ENCODE results near the gene LPP. TPM values are rescaled to one million over a fixed set of nuclear protein-coding genes. Genes with fewer than 3 reads are reported as not detected.

Gene LPP
- total RNA-seq, 8 experiments from 2014 or later: 6.0 to 77.8 (median 15.4) TPM

DNA sequence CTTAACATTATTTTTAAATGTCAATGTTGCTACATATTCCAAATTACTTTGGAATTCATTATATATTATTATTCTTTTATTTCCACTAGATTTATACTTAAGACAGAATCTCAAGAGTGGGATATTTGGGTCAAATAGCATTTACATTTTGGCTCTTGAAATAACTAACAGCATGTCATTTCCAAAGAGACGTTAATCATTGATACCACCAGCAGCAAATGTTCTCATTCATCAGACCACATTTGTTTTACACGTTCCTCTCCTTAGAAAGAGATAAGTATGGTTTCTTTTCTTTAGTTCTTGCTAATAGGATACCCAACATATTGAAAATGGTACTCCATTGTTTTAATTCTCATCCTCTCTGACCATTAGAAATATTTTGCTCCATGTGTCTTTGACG, 229.8 kb downstream of the LPP start:
- Histone ChIP-seq H3K4me1 (replicated peaks in 1 of 2) (no peaks in the 10 kb centered on the region), H3K4me3 (no peak overlapping the region), H3K27ac (no peak overlapping the region)
- ATAC-seq (replicated peaks in 6 of 8): no peak
- in situ Hi-C loops (cut with MboI; ENCODE audit: low pct_unique_long_range_greater_than_20kb in 2 of 9, low sequenced_read_pairs in 9 of 9, unreplicated experiment in 9 of 9): no loop called here
- WGBS, 10 experiments: 49 to 92% (median 77%) methylated on average over 1 to 3 of the region's 3 CpGs

DNA sequence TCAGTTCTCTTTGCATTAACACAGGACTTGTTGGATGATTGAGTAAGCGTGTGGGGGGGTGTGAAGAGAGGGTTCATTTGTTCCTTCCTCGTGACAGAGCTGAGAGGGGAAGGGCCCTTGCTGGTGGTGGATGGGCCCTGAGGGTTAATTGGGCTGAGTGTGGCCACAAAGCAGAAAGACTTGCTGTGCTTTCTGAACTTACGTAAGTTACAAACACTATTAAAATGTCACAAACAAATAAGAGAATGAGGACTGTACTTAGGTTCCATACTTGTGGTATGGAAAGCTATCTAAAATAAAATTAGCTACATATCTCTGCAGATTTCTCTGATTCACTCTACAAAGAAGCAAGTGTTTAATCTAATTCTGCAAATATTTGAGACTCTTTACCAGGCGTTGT, 231.3 kb downstream of the LPP start:
- H3K4me3 ChIP-seq: no peak overlapping the region
- ATAC-seq (replicated peaks in 6 of 8): no peak
- 67 to 100% (median 89%) methylated on average over 1 to 4 of the region's 4 CpGs; no CpG with 5 or more reads in 2 of the 10 experiments for WGBS, 10 experiments
- H3K4me1 ChIP-seq (replicated peaks in 1 of 2): no peaks in the 10 kb centered on the region
- no peak overlapping the region for H3K27ac ChIP-seq
- in situ Hi-C loops (cut with MboI; ENCODE audit: low pct_unique_long_range_greater_than_20kb in 2 of 9, low sequenced_read_pairs in 9 of 9, unreplicated experiment in 9 of 9): no loop called here

DNA sequence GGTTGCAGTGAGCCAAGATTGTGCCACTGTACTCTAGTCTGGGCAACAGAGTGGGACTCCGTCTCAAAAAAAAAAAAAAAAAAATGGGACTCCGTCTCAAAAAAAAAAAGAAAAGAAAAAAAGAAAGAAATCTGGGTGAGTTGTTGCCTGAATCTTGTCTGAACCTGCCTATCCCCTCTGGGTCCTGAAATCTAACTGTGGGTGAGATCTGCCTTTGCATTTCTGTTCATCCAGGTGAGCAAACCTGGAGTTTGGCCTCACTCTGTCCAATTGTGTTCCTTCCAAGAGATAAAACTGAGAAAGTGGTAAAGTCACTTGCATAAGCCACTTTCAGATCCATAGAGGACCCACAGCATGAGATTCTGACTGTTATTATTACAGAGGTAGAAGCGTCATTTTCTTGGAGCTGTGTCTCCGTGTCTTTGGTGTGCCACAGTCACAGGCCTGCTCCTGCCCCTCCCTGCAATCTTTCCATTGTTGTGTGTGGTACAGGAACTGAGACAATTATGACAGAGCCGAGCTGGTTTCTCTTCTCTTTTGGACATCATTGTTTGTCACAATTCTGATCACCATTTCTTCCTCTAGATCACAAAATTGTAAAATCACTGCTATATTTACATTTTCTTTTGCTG, 235.9 kb downstream of the LPP start:
- in situ Hi-C loops (cut with MboI; ENCODE audit: low pct_unique_long_range_greater_than_20kb in 2 of 9, low sequenced_read_pairs in 9 of 9, unreplicated experiment in 9 of 9): no loop called here
- Histone ChIP-seq H3K4me1 (replicated peaks in 1 of 2) (no peaks in the 10 kb centered on the region), H3K27ac (no peak overlapping the region), H3K4me3 (no peak overlapping the region)
- 46 to 100% (median 76%) methylated on average over 1 to 5 of the region's 5 CpGs for WGBS, 10 experiments
- peak in 3 of 8 experiments; percentile 22 to 48 (median 25) for ATAC-seq (replicated peaks in 6 of 8)

DNA sequence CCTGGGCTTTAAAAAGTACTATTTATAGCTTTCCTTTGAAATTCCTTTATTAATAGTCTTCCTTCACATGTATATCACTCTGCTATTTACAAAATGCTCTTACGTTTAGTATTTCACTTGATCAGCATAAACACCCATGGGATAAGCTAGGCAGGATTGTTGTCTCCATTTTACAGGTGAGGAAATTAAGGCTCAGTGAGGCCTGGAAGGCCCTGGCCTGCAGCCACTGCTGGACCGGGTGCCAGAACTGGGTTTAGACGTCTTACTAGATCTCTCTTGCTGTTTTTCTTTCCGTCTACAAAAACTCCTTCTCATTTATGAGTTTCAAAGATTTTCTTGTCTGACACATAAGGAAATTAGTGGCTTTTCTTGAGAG, 236.4 kb downstream of the LPP start:
- 0 to 96% (median 86%) methylated on average over 1 to 4 of the region's 4 CpGs; no CpG with 5 or more reads in 1 of the 10 experiments for WGBS, 10 experiments
- peak in 3 of 8 experiments; percentile 14 to 16 (median 15) for ATAC-seq (replicated peaks in 6 of 8)
- in situ Hi-C loops (cut with MboI; ENCODE audit: low pct_unique_long_range_greater_than_20kb in 2 of 9, low sequenced_read_pairs in 9 of 9, unreplicated experiment in 9 of 9): no loop called here
- Histone ChIP-seq H3K4me3 (no peak overlapping the region), H3K27ac (no peak overlapping the region), H3K4me1 (replicated peaks in 1 of 2) (no peaks in the 10 kb centered on the region)

DNA sequence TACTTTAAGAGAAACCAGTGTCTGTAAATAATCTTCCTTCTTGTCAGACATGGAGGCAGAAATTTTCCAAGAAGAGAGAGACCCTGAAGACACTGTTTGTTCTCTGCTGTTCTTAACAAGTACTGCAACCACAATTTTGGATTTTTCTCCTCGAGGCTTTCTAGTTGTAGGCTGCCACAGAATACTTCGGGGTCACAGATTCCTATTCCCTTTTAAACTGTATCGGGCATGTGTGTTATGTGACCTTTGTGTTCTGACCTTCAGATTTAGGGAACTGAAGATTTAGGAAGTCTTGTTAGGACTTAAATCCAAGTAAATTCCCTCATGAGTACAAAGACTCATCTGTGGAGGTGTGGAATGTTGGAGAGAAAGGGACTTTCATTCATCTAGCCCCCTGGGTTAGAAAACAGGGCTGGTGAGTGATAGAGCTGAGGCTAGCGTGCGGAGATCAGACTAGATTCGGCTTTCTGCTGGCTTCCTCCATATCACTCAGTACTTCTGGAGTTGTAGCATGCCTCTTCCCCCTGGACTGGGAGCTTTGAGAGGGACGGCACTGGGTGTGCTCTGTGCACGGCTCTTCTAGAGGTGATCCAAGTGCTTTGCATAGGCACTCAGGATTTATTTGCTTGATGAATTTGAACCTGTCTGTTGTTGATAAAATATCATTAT, 237.0 kb downstream of the LPP start:
- in situ Hi-C loops (cut with MboI; ENCODE audit: low pct_unique_long_range_greater_than_20kb in 2 of 9, low sequenced_read_pairs in 9 of 9, unreplicated experiment in 9 of 9): no loop called here
- Histone ChIP-seq H3K4me1 (replicated peaks in 1 of 2) (no peaks in the 10 kb centered on the region), H3K27ac (no peak overlapping the region), H3K4me3 (no peak overlapping the region)
- no peak for ATAC-seq (replicated peaks in 6 of 8)
- 0 to 92% (median 74%) methylated on average over 1 to 6 of the region's 8 CpGs; no CpG with 5 or more reads in 2 of the 10 experiments for WGBS, 10 experiments

DNA sequence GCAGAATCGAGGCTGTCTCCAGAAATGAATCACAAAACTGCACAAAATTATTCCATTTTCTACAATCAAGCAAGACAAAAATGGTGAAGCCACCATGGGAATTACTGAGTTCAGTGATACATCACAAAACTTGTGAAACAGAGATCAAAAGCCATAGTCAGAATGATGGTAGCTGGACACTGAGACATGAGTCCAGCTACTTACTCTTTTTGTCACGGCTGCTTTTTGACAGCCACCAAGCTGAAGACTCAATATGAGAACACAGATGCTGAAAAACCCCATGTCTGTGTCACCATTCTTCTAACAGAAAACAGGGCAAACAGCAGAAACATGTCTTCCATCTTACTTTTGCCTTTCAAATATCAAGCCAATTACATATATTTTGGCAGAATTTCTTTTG, 237.6 kb downstream of the LPP start:
- ATAC-seq (replicated peaks in 6 of 8): no peak
- no peak overlapping the region for H3K4me3 ChIP-seq
- WGBS, 10 experiments: 59 to 100% (median 82%) methylated on average over 1 to 2 of the region's 2 CpGs; no CpG with 5 or more reads in 2 of the 10 experiments

DNA sequence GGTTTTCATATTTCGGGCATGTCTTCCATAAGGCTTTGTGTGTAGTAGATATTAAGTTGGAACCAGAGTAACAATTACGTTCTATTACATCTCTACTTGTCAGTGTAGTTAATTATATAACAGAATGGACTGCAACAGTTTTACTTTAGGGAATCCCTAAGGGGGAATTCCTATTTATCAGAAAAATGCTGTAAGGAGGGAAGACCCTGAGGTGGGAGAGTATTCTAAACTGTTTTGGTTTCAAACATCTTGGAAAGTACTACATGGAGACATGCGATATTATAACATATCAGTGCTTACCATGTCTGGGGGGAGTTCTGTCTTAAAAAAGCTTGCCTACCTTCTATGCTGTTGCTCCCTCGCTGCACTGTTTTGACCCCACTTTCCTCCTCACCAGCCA, 238.1 kb downstream of the LPP start:
- in situ Hi-C loops (cut with MboI; ENCODE audit: low pct_unique_long_range_greater_than_20kb in 2 of 9, low sequenced_read_pairs in 9 of 9, unreplicated experiment in 9 of 9): no loop called here
- no peak overlapping the region for H3K27ac ChIP-seq
- no peak for ATAC-seq (replicated peaks in 6 of 8)

More for the DNA sequence above, 237.6 kb downstream of the LPP start:
- no peak overlapping the region for H3K27ac ChIP-seq
- in situ Hi-C loops (cut with MboI; ENCODE audit: low pct_unique_long_range_greater_than_20kb in 2 of 9, low sequenced_read_pairs in 9 of 9, unreplicated experiment in 9 of 9): no loop called here
- no peaks in the 10 kb centered on the region for H3K4me1 ChIP-seq (replicated peaks in 1 of 2)

DNA sequence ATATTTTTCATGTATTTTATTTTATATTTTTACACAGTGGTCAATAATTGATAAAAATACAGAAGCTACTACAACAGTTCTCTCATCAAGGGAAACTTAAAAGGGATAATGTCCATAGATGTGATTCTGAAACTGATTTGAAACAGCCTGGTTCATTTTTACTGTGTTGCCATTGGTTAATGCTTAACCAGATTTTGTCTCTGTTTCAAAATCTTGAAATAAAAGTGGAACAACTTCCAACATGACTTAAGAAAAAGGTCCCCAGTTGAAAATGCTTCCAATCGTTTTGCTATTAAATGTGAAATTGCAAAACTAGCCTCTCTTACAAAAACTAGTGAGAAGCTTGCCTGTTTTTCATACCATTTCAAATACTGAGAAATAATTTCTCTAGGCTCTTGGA, 240.7 kb downstream of the LPP start:
- in situ Hi-C loops (cut with MboI; ENCODE audit: low pct_unique_long_range_greater_than_20kb in 2 of 9, low sequenced_read_pairs in 9 of 9, unreplicated experiment in 9 of 9): no loop called here
- WGBS, 10 experiments: 9 to 67% (median 50%) methylated on average over 1 of the region's 1 CpG; no CpG with 5 or more reads in 1 of the 10 experiments

More for the DNA sequence above, 238.1 kb downstream of the LPP start:
- Histone ChIP-seq H3K4me1 (replicated peaks in 1 of 2) (no peaks in the 10 kb centered on the region), H3K4me3 (no peak overlapping the region)
- 89 to 100% (median 100%) methylated on average over 1 to 4 of the region's 4 CpGs; no CpG with 5 or more reads in 1 of the 10 experiments for WGBS, 10 experiments

DNA sequence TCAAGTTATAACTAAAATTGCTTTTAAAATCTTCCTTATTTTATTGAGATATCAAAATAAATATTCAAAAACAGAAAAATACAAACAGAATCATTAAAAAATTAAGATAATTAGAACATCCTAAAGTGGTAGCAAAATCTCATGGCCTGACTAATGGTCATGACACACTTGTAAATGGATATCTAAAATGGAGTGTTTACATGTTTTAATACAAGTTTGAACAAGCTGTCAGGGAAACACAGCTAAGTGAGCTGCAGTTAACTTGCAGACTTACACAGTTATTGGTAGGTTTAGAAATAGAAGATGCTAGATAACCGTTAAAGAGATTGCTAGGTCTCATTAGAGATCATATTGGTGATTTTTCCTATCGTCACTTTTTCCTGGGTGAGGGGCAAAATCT, 242.3 kb downstream of the LPP start:
- no peak overlapping the region for H3K27ac ChIP-seq
- ATAC-seq (replicated peaks in 6 of 8): no peak
- no peak overlapping the region for H3K4me3 ChIP-seq
- WGBS, 10 experiments: 86 to 100% (median 92%) methylated on average over 1 to 2 of the region's 2 CpGs; no CpG with 5 or more reads in 1 of the 10 experiments
- peaks cover 0 to 4% of the 10 kb centered on the region in 2 donors for H3K4me1 ChIP-seq (replicated peaks in 1 of 2)
- in situ Hi-C loops (cut with MboI; ENCODE audit: low pct_unique_long_range_greater_than_20kb in 2 of 9, low sequenced_read_pairs in 9 of 9, unreplicated experiment in 9 of 9): no loop called here

More for the DNA sequence above, 240.7 kb downstream of the LPP start:
- ATAC-seq (replicated peaks in 6 of 8): no peak
- Histone ChIP-seq H3K27ac (no peak overlapping the region), H3K4me3 (no peak overlapping the region), H3K4me1 (replicated peaks in 1 of 2) (peaks cover 0 to 4% of the 10 kb centered on the region in 2 donors)

DNA sequence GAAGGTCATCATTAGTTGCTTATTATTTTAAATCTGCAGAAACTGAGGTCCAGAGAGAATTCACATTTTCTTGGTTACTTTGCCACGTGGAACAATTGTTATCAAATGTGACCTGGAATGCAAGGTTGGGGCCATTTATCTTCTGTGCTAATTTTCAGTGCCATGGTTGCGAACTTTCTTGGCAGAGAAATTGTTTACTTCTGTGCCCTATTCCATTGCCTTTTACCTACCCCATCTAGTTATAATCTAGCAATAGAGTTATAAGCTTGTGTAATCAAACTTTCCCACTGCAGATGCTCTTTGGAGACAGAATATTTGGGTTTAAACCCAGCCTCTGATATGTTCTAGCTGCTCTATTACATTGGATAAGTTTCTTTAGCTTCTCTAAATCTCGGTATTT, 242.9 kb downstream of the LPP start:
- Histone ChIP-seq H3K27ac (no peak overlapping the region), H3K4me1 (replicated peaks in 1 of 2) (peaks cover 0 to 4% of the 10 kb centered on the region in 2 donors), H3K4me3 (no peak overlapping the region)
- ATAC-seq (replicated peaks in 6 of 8): peak in 1 of 8 experiments; percentile 12
- in situ Hi-C loops (cut with MboI; ENCODE audit: low pct_unique_long_range_greater_than_20kb in 2 of 9, low sequenced_read_pairs in 9 of 9, unreplicated experiment in 9 of 9): no loop called here
- 37 to 100% (median 67%) methylated on average over 1 to 3 of the region's 3 CpGs; no CpG with 5 or more reads in 2 of the 10 experiments for whole genome bisulfite sequencing, 10 experiments

DNA sequence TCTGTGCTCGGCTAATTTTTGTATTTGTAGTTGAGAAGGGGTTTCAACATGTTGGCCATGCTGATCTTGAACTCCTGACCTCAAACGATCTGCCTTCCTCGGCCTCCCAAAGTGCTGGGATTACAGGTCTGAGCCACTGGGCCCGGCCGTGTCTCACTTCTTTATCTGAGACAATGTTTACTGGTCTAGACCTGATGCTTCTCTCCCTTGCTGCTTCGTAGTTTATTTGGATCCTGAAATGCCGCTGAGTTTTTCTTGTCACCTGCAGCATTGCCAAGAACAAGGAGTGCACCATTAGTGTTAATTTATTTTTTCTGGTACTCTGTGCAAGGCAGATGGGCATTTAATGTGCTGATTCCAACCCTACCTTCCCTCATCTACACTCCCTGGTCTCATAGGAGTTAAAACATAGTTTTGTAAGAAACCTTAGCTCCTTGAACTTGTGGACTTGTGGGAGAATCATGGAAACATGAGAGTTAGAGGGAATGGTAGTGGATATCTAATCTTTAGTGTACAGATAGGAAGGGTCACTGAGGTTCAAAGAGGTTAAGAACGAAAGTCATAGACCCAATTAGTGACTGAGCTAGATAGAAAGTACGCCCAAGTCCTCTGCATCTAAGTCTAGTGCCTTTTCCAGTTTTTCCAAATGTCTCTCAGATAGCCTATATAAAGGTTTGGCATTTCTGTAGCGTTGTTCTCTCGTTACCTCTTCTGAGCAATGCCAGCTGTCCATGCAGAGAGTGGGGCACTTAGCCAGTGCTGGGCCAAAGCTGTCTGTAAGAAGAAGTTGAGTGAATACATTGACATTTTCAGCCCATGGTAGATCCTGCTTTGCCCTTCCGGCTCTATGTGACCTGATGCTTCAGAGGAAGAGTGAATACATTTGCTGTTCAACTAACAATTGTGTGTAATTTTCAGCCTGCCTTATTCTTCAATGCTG, 244.1 kb downstream of the LPP start:
- H3K27ac ChIP-seq: no peak overlapping the region
- WGBS, 10 experiments: 82 to 100% (median 99%) methylated on average over 1 to 11 of the region's 12 CpGs; no CpG with 5 or more reads in 1 of the 10 experiments
- in situ Hi-C loops (cut with MboI; ENCODE audit: low pct_unique_long_range_greater_than_20kb in 2 of 9, low sequenced_read_pairs in 9 of 9, unreplicated experiment in 9 of 9): no loop called here
- ATAC-seq (replicated peaks in 6 of 8): no peak
- no peak overlapping the region for H3K4me3 ChIP-seq
- H3K4me1 ChIP-seq (replicated peaks in 1 of 2): peaks cover 0 to 4% of the 10 kb centered on the region in 2 donors

DNA sequence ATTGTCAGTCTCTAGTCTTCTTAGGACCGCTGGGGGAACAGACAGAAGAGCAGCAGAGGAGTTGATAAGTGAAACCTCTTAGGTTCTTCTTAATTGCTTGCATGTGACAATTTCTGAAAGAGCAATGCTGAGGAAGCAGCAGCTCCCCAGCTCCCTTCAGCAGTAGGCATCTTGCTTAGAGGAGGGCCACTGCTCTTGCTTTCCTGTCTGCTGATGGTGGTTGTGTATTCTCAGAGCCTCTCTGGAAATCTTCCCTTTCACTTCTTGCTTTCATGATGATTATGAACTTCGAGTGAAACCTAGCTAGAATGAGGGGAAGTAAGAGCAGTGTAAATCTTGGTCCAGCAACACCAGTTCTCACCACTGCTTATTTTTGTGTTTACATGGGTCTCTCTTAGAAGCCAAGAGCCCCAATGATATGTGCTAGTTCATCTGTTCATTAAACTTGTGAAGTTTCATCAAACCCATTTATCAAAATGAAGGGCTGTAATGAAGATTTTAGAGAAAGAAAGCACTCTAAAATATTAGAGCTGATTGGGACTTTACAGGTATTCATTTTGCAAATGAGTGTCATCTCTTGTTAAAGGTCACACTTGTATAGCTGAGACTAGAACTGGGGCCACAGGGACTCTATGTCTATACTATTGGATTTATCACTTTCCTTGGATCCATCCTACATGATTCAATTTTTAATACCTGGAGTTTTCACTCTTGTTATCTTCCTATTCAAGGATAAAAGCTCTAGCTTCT, 246.7 kb downstream of the LPP start:
- Histone ChIP-seq H3K4me3 (no peak overlapping the region), H3K4me1 (replicated peaks in 1 of 2) (peaks cover 0 to 4% of the 10 kb centered on the region in 2 donors), H3K27ac (no peak overlapping the region)
- in situ Hi-C loops (cut with MboI; ENCODE audit: low pct_unique_long_range_greater_than_20kb in 2 of 9, low sequenced_read_pairs in 9 of 9, unreplicated experiment in 9 of 9): no loop called here
- no peak for ATAC-seq (replicated peaks in 6 of 8)
- WGBS, 10 experiments: 20 to 100% (median 66%) methylated on average over 1 to 2 of the region's 2 CpGs; no CpG with 5 or more reads in 2 of the 10 experiments
